K562 (cell line): ENCODE results near the gene SCARB2. TPM values are rescaled to one million over a fixed set of nuclear protein-coding genes. Genes with fewer than 3 reads are reported as not detected.

Experiments used
- ARHGAP35 ChIP-seq: fragments of 450-650 bp; IDR thresholded peaks from 2 replicates; pipeline ENCODE4 v1.6.1; 2018; ENCODE audit not compliant: partially characterized antibody
- CBFA2T2 ChIP-seq: fragments of 450-650 bp; conservative IDR thresholded peaks from 2 replicates; pipeline ENCODE4 v1.6.1; 2017; ENCODE audit warnings: mild to moderate bottlenecking
- CREM ChIP-seq: IDR thresholded peaks from 2 replicates; pipeline ENCODE4 v1.6.1; 2014; ENCODE audit warnings: antibody characterized with exemption, low read depth
- CTCF ChIP-seq, 3 experiments: IDR thresholded peaks in 2 of 3; conservative IDR thresholded peaks in 1 of 3; 2 replicates each; pipeline ENCODE4 v1.5.1; 2011 to 2012; ENCODE audit warnings: low read length in 3 of 3, mild to moderate bottlenecking in 3 of 3, control low read depth in 2 of 3, improper control_type of control experiment in 1 of 3, inconsistent platforms in 1 of 3, low read depth in 1 of 3, mixed read lengths in 1 of 3, moderate library complexity in 1 of 3; ENCODE audit not compliant: insufficient read depth in 2 of 3
- FOS ChIP-seq: IDR thresholded peaks from 3 replicates; pipeline ENCODE4 v1.6.1; 2011; ENCODE audit not compliant: insufficient read length; ENCODE audit errors: extremely low read depth
- FOXA3 ChIP-seq, 2 experiments: fragments of 450-650 bp in 1 of 2; sonication (generic) in 1 of 2; formaldehyde crosslinking; IDR thresholded peaks in 1 of 2; conservative IDR thresholded peaks in 1 of 2; 2 replicates each; pipeline versions ENCODE4 v1.4.0 to v1.8.0; 2020 to 2022; ENCODE audit warnings: mild to moderate bottlenecking in 2 of 2, missing genetic modification reagents in 1 of 2
- GATA2 ChIP-seq: sonication (generic); formaldehyde crosslinking; IDR thresholded peaks from 2 replicates; pipeline ENCODE4 v1.4.0; 2020; ENCODE audit warnings: mild to moderate bottlenecking, missing genetic modification reagents
- GTF2F1 ChIP-seq: IDR thresholded peaks from 2 replicates; pipeline ENCODE4 v1.6.1; 2011; ENCODE audit warnings: low read depth, low read length, improper control_type of control experiment
- HIVEP1 ChIP-seq: fragments of 250-450 bp; sonication (Bioruptor Pico); IDR thresholded peaks from 2 replicates; pipeline ENCODE4 v1.4.0; 2020; ENCODE audit warnings: mild to moderate bottlenecking
- HNRNPH1 ChIP-seq: fragments of 200-400 bp; formaldehyde crosslinking; optimal IDR thresholded peaks from 2 replicates; pipeline ENCODE3; 2017; ENCODE audit warnings: low read depth, mild to moderate bottlenecking, low read length, moderate library complexity
- IRF2 ChIP-seq: sonication (generic); formaldehyde crosslinking; IDR thresholded peaks from 2 replicates; pipeline ENCODE4 v1.8.1; 2022; ENCODE audit warnings: mild to moderate bottlenecking, missing genetic modification reagents
- MNT ChIP-seq, 2 experiments: fragments of 450-650 bp; conservative IDR thresholded peaks; 2 replicates each; pipeline ENCODE4 v1.6.1; 2017; ENCODE audit warnings: mild to moderate bottlenecking in 2 of 2, moderate library complexity in 2 of 2
- POLR2AphosphoS5 ChIP-seq: IDR thresholded peaks from 2 replicates; pipeline ENCODE4 v1.6.1; 2011; ENCODE audit warnings: mild to moderate bottlenecking, low read depth, low read length, moderate library complexity; ENCODE audit not compliant: control insufficient read depth, insufficient read depth
- PTTG1 ChIP-seq: fragments of 450-650 bp; IDR thresholded peaks from 2 replicates; pipeline ENCODE4 v1.6.1; 2016; ENCODE audit warnings: low read depth, mild to moderate bottlenecking, missing genetic modification characterization, missing compliant biosample characterization
- RAD21 ChIP-seq, 2 experiments: fragments of 250-450 bp in 1 of 2; fragments of 450-650 bp in 1 of 2; sonication (Bioruptor Pico) in 1 of 2; formaldehyde crosslinking in 1 of 2; IDR thresholded peaks in 1 of 2; conservative IDR thresholded peaks in 1 of 2; 2 replicates each; pipeline versions ENCODE4 v1.4.0 to v1.8.0; 2020 to 2022; ENCODE audit warnings: mild to moderate bottlenecking in 2 of 2, moderate library complexity in 1 of 2
- RFX5 ChIP-seq: IDR thresholded peaks from 2 replicates; pipeline ENCODE4 v1.6.1; 2011; ENCODE audit warnings: low read depth, mild to moderate bottlenecking, improper control_type of control experiment, low read length
- RNF219 ChIP-seq: fragments of 250-450 bp; sonication (Bioruptor Pico); IDR thresholded peaks from 2 replicates; pipeline ENCODE4 v1.5.0; 2022; ENCODE audit warnings: mild to moderate bottlenecking
- SMARCA4 ChIP-seq: fragments of 450-650 bp; IDR thresholded peaks from 2 replicates; pipeline ENCODE4 v1.6.1; 2016
- TAF1 ChIP-seq: IDR thresholded peaks from 2 replicates; pipeline ENCODE4 v1.6.1; 2011; ENCODE audit warnings: mild to moderate bottlenecking, low read length, moderate library complexity; ENCODE audit not compliant: insufficient read depth, control insufficient read depth, severe bottlenecking; ENCODE audit errors: extremely low read depth
- ZNF41 ChIP-seq: fragments of 250-450 bp; sonication (Bioruptor Pico); conservative IDR thresholded peaks from 2 replicates; pipeline ENCODE4 v1.4.0; 2020; ENCODE audit warnings: mild to moderate bottlenecking
- ZNF561 ChIP-seq: fragments of 450-650 bp; formaldehyde crosslinking; conservative IDR thresholded peaks from 2 replicates; pipeline ENCODE4 v1.4.0; 2020; ENCODE audit warnings: mild to moderate bottlenecking, moderate library complexity
- polyA plus RNA-seq, 8 experiments: library from polyadenylated mRNA; depleted of rRNA in 4 of 8; stranded (reverse) in 5 of 8; unstranded in 3 of 8; fragments of >200 nt; fragmentation: Nextera tagmentation in 2 of 8; fragmentation: Illumina TruSeq in 1 of 8; extraction: Ambion mirVana in 2 of 8; extraction: Trizol in 1 of 8; gene quantifications; 2 replicates each; pipeline versions ENCODE4 v1.2.1 to v1.2.3, GENCODE V29; 2011 to 2014; ENCODE audit warnings: inconsistent platforms in 1 of 8, missing spikeins in 1 of 8
- total RNA-seq, 7 experiments: library from RNA; depleted of rRNA in 6 of 7; stranded (reverse); fragments of >200 nt in 6 of 7; fragmentation: Illumina TruSeq in 2 of 7; extraction: Trizol in 2 of 7; gene quantifications; 2 replicates each; pipeline versions ENCODE4 v1.2.1 to v1.2.3, GENCODE V29; 2011 to 2021; ENCODE audit warnings: low replicate concordance in 1 of 7

SCARB2 gene
- total and polyA plus RNA-seq, 9 of the 15 experiments (the other 6 are each of a cell fraction or from before 2014, with no cell fraction given), result 6.1 to 25.8 (median 17.8) TPM

- TF ChIP-seq MNT (conservative IDR thresholded peaks at IDR 0.05) (peak in 1 of 2 experiments; percentile 28; a peak in 1 of 4 replicates), PTTG1 (tag) (no peak), IRF2 (CRISPR knock-in tag) (no peak), FOXA3 (CRISPR knock-in tag; conservative IDR thresholded peaks at IDR 0.05 in 1 of 2, IDR thresholded peaks at IDR 0.05 in 1 of 2) (peak in 1 of 2 experiments; percentile 88; a peak in 2 of 4 replicates), GTF2F1 (no peak), RFX5 (no peak), RAD21 (CRISPR knock-in tag; conservative IDR thresholded peaks at IDR 0.05 in 1 of 2, IDR thresholded peaks at IDR 0.05 in 1 of 2) (peak; percentile 79 to 92), CTCF (IDR thresholded peaks at IDR 0.05 in 2 of 3, conservative IDR thresholded peaks at IDR 0.05 in 1 of 3; ENCODE audit: insufficient read depth in 2 of 3, low read depth in 1 of 3, low read length in 3 of 3) (peak; percentile 84 to 91 (median 90)), ZNF561 (CRISPR knock-in tag) (no peak), GATA2 (no peak), CBFA2T2 (peak; percentile 37; the same call in 1 of the 2 replicates), ZNF41 (CRISPR knock-in tag) (no peak), TAF1 (no peak), ARHGAP35 (no peak), POLR2AphosphoS5 (no peak), FOS (no peak), HIVEP1 (CRISPR knock-in tag) (no peak), RNF219 (CRISPR knock-in tag) (no peak), SMARCA4 (no peak), CREM (0 out of 2 replicates have a peak, but pooled peaks have one; percentile 9), HNRNPH1 (no peak)
Observed at GRCh38 chr4:76179398-76180318, 34.0 kb downstream of the SCARB2 start (continued).
